SHP77 treated with DMSO at 0.1 percent for 48 hours (cell line): ENCODE results near the gene MYLK4.
A peak's percentile ranks its signal among the peaks of the same experiment; 100 is the strongest.

Experiments
- DNase-seq: peaks from one replicate; lab custom pipeline; 2025; lab: John Stamatoyannopoulos, UW

MYLK4 gene

DNA sequence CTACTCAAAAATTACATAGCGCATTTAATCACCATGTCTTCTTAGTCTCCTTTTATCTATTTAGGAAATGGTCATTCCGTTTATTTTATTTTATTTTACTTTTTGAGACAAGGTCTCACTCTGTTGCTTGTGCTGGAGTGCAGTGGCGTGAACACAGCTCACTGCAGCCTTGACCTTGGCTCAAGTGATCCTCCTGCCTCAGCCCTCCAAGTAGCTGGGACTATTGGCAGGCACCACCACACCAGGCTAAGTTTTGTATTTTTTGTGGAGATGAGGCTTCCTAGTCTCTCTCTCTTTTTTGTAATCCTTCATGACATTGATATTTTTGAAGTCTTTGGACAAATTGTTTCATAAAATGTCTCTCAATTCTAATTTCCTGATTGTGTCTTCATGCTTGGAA lies 4.7 kb upstream of the MYLK4 start:
- DNase-seq: no peak

DNA sequence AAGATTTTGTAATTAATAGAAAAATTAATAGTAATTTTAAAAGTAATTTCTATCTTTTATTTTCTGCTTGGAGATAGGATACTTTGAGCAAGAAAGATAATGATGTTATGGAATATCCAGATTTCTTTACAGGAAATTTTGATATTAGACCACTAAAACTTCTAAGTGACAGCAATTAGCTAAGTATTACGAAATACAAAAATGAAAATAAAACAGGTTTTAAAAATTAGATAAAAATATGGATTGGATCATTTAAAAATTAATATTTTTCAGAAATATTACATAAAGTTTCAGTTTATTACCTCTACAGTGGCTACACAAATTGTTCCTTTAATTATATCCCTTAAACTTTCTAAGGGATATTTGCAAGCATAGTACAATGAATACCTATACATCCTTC lies 4.2 kb upstream of the MYLK4 start:
- no peak for DNase-seq

DNA sequence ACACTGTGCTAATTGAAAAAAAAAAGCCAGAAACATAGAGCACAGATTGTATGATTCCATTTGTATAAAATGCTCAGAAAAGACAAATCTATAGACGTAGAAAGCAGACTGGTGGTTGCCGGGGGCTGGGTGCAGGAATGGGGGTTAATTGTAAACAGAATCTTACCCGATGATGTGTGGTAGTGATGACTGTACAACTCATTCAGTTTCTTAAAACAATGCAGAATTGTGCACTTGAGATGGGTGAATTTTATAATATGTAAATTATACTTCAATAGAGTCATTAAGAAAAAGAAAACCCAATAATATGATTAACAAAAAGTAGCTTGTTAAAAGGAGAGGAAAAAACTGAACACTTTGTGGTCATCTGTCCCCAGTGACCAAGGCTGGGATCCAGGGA lies 3.7 kb upstream of the MYLK4 start:
- no peak for DNase-seq

DNA sequence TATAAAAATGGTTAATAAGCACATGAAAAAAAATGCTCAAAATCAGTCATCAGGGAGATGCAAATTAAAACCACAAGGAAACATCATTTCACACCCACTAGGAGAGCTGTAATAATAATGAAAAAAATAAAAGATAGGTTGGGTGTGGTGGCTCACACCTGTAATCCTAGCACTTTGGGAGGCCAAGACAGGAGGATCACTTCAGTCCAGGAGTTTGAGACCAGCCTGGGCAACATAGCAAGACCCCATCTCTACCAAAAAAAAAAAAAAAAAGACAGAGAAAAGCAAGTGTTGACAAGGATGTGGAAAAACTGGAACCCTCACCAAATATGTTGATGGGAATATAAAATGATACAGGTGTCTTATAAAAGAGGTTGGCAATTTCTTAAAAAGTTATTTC lies 3.0 kb upstream of the MYLK4 start:
- no peak for DNase-seq

DNA sequence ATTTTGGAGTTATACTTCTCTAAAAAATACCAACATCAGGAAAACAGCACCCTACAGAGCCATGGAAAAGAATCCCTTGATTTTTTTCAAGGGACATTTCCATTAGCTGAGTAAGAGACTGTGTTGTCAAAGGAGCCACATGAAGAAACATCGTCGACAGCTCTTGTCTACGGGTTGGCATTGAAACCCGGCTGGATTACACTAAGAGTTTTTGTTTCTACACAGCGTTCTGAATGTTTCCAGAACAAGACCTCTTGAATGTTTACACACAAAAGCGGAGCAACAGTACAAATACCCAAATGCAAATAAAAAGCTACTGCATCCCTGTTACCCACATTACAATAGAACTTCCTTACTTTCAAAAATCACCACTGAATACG lies 2.4 kb upstream of the MYLK4 start:
- DNase-seq: no peak

DNA sequence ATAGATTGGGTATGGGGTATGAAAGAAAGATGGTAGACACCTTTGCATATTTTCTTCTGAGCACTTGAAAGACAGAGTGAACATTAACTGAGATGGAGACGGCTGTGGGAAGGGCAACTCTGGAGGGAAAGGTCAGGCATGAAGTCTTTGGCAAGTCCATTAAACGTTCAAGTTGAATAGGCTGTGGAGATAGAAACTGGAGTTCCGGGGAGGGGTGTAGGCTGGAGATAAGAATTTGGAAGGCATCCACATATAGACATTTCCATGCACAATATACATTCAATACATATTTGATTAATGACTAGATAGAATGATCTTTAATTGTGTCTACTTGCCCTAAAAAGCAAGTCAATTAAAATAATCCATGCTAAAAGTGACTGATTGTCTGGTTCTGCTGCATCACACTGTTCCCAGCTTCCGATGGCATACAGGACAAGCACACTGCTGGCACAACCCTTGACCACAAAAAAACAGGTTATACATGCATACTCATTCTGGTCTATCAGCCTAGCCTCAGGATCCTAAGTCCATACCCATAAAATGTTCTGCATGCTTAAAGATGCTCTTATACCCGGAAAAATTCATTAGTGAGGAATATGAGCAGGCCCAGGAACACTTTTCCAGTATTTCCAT lies 1.9 kb upstream of the MYLK4 start:
- DNase-seq: no peak

DNA sequence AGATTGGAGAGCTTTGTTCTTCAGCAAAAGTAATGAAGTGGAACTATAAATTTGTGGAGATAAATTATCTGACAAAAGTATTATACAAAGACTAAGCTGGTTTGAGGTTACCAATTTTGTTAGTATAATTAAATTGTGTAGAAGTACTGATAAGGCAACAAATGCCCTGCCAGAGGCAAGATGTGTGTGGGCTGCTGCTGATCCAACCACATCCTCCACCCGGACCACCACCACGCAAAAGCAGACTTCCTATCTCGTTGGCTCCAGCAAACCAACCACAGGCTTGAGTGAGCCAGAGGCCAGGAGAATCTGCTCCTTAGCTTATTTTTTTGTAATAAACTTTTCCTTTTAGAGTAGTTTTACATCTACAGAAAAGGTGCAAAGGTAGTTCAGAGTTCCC lies 1.1 kb upstream of the MYLK4 start:
- no peak for DNase-seq

DNA sequence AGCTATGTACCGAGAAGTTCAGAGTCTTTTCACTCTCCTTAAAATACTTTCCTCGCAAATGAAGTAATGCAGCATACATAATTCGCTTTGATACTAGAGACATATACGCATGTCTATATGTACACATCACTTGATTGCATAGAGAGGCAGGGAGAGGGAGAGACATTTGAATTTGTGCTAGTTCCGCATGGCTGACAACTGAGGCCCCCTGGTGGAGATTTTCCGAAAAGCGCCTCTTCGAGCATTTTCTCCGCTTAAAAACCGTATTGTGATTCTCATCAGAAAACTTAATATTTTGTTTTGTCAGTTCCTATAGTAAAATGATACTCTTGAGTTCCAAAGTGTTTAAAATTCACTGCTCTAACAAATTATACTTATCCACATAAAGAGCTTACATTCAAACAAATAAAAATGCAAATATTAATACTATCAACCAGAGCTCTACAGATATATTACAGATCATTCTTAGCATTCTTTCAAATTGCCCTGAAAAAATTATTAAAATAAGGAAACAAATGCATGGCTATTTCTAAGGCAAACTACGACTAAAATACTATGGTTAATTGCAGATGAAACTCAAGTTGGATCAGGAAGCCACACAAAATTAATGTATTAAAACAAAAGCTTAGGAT lies 637 bp downstream of the MYLK4 start:
- peak; percentile 64 for DNase-seq

DNA sequence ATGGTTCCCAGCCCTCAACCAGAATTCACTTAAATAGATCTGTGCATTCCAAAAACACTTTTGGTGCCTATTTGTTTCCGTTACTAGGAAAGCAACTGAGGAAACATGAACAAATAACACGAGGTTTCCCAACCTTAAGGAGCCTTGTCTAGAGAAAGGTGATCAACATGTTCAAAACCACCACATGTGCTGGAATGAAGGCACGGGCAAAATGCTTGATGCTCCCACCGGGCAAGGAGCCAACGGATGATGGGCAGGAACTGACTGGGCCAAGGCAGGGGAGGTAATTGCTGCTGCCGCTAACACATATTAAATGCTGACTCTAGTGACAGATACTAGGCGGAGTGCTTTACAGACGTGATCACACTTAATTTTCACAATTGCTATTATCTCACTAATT lies 2.5 kb downstream of the MYLK4 start:
- no peak for DNase-seq

DNA sequence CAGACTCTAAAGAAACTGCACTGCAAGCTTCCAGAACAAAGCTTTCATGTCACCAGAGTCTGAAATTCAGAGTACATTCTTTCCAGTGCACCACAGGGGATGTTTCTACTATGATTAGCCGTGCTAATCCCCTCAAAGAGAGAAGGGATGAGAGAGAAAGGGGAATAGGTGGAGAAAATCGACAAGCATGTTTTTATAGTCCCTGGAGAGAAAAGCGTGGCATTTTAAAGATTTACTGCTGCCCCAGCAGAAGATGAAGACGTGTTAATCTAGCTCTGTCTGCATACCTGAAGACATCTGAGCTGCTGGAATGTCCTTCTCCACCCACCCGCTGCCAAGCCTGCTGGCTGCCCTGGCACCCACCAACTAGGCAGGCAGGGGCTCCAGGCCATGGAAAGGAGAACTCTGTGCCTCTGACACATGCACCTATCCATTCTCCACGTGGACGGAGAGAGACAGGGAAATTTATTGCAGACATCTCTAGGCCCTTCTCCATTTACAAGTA lies 4.1 kb downstream of the MYLK4 start:
- no peak for DNase-seq

DNA sequence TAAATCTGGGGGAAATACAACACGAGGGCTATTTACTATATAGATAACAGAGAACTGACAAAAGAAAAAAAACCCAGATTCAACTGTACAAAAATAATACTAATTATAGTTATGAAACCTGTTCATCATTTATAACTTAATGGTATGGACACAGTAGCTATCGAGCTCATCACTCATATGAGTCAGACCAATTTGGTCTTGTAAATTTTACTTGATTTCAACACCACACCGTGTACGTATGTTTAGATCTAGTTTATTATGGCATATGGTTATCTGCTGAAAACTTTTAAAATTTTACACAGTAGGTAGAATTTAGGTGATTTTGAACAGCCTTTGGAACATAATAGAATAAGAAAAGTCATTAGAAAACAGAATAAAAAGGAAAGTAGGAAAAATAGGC lies 5.5 kb downstream of the MYLK4 start:
- no peak for DNase-seq

DNA sequence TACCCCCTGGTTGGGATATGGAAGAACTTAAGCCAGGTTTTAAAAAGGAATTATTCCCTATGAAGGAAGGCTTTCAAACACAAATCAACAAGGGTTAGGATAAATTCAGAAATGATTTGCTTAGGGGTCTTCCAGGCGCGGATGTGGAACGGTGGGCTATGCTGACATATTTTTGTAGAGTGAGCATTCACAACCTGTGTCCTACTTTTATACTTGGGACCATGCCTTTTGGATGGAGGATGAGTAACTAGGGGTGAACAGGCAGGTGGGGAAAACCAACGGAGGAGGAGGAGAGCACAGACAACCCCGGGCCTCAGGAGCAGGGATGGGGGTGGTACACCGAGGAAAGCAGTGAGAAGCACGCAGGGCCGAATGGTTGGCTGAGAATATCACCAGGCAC lies 5.9 kb downstream of the MYLK4 start:
- DNase-seq: no peak

DNA sequence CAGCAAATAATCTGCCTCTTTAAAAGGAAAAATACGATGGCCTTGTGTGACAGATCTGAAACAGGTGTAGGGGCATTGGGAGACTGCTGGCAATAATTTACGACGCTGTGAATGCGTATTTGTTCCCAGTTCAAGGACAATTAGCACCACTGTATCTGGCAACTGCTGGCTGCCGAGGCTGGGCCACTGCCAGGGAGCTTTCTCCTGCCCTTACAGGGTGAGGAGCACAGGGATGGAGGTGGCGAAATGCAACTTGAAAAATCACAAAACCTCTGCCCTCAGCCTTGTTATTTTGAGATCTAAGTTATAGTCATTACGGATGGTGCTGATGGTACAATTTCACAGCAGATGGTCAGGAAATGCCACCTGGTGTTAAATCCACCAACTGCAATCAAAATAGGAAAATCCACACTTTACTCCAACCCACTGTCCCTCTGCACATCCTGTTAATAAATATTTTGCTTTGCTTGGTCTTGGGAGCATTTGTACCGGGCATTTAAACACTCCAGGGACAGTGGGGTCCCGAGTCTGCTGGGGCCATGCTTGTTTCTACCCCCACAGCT lies 6.4 kb downstream of the MYLK4 start:
- DNase-seq: peak; percentile 64

DNA sequence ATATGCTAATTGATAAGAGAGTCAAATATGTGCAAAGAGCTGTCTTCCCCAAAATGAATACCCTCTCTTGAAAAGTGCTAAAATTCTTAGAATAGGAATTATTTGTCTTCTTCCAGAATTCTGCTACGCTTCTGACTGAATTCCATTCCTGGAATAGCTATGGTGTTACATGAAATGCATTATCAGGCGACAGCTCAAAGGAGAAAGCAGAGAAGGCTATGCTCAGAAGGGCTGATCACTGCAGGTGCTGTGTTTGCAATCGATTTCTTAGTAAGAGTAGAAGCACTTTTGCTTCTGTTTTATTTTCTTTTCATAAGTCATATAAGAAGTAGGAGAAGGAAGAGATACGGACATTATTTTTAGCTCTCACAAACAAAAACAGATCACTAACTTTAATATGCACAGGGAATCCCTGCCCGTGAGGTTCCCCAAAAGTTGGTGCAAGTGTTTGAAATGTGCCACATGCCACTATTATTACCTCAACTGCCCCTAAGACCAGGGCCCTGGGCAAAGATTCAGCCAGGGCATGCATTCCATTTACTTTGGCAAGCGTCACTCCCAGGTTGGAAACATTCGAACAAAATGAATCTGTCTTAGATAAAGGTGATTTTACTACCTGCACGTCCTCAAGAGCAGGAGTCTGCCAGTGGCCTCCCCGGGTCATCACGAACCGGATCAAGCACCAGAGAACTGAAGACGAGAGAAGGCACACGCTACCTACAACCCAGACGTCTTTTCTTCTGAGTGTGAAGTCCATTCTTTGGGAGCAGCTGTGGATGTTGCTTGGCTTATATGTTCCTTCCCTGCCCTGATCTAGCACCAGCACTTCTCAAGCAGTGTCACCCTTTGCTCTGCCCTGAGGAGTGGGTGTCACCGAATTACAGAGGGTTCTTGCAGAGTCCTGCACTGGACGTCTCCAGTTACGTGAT lies 7.2 kb downstream of the MYLK4 start:
- no peak for DNase-seq

DNA sequence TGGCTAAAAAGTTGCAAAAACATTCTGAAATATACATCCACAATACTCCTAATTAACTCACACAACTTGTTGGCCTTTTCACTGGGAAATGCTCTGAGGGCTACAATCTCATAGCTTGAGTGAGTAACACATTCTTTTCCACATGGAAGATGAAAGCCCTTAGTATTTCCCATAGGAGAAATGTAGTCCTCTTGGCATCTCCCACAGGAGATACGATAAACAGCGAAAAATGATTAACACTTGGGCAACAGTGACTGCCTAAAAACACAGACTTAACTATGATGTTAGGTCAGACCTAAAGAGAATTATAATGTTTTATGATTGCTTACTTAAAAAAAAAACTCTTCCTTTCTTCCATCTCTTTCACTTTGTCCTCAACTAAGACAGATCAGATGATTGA lies 9.0 kb downstream of the MYLK4 start:
- no peak for DNase-seq

DNA sequence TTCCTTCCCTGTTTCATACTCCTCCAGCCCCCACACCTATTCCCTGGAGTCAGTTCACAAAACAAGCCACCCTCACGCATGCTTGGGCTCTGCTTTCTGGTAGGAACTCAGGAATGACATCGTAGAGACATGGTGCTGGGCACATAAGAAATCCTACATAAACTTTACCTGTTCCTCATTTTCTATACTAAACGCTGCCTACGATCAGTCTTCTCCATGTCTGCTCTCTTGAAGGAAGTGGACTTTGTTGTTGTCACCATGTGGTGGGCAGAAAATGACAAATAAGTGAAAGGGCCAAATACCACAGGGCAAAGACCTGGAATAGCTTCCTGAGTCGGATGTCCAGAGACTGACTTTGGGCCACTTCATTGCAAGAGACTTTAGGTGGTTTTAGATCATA lies 10.1 kb downstream of the MYLK4 start:
- DNase-seq: no peak

DNA sequence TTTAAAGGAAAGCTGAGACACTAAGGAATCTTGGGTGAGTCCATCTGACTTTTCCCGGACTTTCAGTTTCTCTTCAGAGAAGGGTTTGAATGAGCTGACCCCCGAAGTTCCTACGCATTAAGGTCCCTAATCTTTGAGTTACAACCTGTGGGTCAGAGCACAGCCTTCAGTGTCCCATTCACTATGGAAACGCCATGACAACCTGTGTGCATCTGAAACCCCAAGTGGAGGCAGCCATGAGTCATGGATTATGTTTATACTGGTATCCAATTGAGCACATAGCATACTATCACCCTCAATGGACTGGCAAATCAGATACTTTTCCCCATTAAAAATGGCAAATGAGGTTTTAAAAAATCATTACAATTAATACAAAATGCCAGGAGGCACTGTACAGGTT lies 11.4 kb downstream of the MYLK4 start:
- DNase-seq: no peak

DNA sequence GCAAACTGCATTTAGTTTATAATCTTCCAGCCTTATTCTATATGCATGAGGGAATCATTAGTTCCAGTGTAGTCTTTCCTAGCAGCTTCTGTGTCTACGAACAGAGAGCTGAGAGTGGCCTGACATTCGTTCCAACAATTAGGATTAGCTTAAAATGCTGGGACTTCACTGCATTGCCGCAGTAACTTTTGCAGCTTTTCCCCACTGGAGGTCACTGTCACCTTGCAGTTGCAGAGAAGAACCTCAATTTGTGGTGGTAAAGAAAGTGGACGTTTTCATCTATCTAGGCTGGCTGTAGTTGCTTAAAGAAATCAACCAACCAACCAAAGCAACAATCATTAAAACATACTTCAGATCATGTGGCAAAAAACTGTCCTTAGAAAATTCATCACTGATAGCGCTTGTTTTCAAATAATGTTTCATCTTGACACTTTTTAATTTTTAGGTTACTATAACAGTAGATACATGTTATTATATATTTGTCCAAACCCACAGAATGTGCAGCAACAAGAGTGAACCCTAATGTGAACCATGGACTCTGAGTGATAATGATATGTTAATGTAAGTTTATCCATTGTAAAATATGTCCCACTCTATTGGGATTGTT lies 12.2 kb downstream of the MYLK4 start:
- DNase-seq: peak; percentile 32

DNA sequence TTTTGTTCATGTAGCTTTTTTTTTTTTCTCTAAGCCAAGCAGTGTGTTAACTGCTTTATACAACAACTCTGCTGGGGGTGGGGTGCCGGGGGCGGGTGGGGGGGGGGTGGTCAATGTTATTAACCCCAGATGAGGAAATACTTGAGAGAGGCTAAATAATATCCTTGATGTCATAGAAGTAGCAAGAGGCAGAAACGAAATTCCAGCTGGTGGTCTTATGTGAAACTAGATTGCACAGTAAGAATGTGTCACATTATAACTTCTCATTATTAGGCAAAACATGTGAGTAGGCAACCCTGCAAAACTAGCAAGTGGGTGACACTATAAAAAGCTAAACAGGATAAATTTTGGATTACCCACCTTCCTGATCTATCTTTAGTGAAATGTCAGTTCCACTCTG lies 12.8 kb downstream of the MYLK4 start:
- no peak for DNase-seq

DNA sequence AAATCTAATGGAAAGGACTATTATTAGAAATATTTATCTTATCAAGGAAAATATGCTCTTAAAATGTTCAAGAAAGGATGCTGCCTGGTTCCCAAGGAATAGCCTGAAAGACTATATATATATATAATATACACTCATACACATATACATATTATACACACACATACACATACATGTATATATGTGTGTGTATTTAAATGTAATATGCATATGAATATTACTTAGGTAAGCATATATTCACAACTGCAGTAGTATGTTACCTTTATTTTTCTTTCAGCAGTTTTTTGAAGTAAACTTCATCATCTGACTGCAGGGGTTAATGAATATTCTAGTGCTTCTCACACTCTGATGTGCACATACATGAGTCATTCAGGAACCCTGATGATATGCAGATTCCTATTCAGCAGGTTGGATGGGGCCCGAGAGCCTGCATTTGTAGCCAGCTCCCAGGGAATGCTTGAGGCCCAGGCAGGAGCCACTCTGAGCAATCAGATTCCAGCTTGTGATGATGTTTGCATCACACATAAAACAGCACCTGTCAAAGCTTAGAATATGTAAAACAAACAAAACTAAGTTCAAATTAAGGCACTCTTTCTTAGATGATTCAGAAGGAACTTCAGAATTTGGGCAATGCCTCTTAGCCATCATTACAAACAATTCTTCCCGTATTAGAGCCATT lies 16.1 kb downstream of the MYLK4 start:
- DNase-seq: no peak

DNA sequence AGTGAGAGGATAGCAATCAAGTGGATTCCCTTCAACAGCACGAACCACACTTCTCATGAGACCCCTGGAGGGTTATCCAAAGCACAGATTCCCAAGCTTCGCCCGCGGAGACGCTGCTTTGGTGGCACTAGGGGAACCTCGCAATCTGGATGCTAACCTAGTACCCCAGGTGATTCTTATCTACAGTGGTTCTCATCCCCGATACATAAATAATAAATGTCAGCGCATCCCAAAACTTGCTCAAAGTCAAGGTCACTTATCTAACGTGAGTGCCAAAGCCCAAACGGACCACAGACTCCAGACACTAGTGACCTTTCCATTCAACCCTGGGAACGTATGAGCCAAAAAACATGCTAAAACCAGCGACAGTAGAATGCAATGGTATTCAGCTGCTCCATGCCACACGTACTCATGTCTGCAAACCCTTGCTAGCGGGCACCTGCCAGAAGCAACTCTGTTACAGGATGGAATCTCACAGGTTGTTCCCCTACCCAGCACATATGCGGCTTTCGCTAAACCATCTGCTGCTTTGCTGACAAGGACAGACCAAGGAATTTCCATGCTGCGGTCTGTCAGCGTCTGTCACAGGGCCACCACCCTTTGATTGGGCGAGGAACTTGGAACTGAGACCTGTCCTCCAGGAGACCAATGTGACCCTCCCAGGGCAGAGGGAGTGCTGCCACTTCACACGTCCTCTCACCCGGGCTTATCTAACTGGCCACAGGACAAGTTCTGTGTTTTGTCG lies 16.8 kb downstream of the MYLK4 start:
- DNase-seq: no peak
